ENCODE measurements around the gene SLC6A8.
"Not testable (repeated sequence)": the region's sequence is repeated elsewhere in the genome, so short reads cannot be mapped to it uniquely, and the experiment has no call there.

SLC6A8 gene

GRCh38 chrX:153733651-153734240, 46.0 kb downstream of the SLC6A8 start:
- DNase-seq, result no peak

- no peak for DNase-seq
Measured at GRCh38 chrX:153734871-153735270, 47.1 kb downstream of the SLC6A8 start.

GRCh38 chrX:153735274-153735673, 47.5 kb downstream of the SLC6A8 start:
- no peak for DNase-seq

GRCh38 chrX:153736071-153736820, 48.5 kb downstream of the SLC6A8 start:
- no peak for DNase-seq

GRCh38 chrX:153736871-153737441, 49.2 kb downstream of the SLC6A8 start:
- no peak for DNase-seq

GRCh38 chrX:153738056-153738605, 50.4 kb downstream of the SLC6A8 start:
- no peak for DNase-seq

GRCh38 chrX:153739754-153740486, 52.2 kb downstream of the SLC6A8 start:
- DNase-seq, result no peak

GRCh38 chrX:153740631-153741222, 53.0 kb downstream of the SLC6A8 start:
- DNase-seq, result no peak

- no peak for DNase-seq
Measured at GRCh38 chrX:153741446-153741845, 53.7 kb downstream of the SLC6A8 start.

GRCh38 chrX:153742111-153742510, 54.4 kb downstream of the SLC6A8 start:
- not testable (repeated sequence) for DNase-seq

GRCh38 chrX:153742796-153743467, 55.2 kb downstream of the SLC6A8 start:
- not testable (repeated sequence) for DNase-seq

GRCh38 chrX:153743468-153744209, 55.9 kb downstream of the SLC6A8 start:
- peak; percentile 43 for DNase-seq

GRCh38 chrX:153744210-153745066, 56.7 kb downstream of the SLC6A8 start:
- peak; percentile 30 for DNase-seq

GRCh38 chrX:153745067-153745433, 57.3 kb downstream of the SLC6A8 start:
- DNase-seq, result not testable (repeated sequence)

Data from eye (tissue), 1 donor.